HG02938 (cell line): ENCODE results near the gene PPHLN1.

Experiments
- ATAC-seq: cut with Tn5 transposase; IDR thresholded peaks from one replicate; pipeline ENCODE4 v1.9.1; 2021; ENCODE audit warnings: mild to moderate bottlenecking, moderate library complexity; ENCODE audit not compliant: unreplicated experiment

Gene PPHLN1

DNA sequence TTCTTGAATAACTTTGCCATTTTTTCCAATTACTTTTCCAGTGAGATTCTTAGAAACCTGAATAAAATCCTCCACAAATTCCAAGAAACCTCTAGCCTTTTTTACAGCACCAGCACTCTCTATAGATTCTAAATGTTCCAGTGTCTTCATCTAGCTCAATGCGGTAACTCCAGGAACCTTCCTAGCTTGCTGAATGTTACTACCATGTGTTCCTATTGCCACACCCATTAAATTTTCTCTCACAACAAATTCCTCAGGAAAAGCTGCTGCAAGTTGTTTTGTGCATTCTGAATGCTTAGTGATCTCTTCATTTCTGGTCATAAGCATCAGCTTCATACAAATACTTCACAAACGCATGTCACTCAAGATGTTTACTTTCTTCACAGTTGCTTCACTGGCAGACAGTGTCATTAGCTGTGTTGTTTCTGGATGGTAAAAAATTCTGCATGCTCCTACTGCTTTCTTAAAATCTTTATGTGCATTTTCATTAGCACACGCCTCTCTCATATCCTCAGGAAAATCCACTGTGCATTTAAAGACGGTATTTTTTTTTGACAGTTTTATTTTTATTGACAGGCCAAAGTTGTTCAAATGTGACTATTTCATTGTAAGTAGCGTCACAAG is 106.7 kb downstream of the PPHLN1 start:
- ATAC-seq, result no peak

DNA sequence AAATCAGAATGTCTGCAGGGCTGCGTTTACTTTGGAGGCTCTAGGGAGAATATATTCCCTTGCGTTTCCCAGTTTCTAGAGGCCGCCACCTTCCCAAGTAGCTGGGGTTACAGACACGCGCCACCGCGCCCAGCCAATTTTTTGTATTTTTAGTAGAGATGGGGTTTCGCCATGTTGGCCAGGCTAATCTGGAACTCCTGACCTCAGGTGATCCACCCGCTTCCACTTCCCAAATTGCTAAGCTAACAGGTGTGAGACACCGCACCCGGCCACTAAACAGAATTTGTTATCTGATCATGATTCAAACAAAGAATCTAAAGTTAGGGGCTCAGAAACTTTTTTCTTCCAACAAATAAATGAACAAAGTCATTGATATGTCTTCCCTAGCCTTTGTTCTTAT is 114.6 kb downstream of the PPHLN1 start:
- no peak for ATAC-seq

DNA sequence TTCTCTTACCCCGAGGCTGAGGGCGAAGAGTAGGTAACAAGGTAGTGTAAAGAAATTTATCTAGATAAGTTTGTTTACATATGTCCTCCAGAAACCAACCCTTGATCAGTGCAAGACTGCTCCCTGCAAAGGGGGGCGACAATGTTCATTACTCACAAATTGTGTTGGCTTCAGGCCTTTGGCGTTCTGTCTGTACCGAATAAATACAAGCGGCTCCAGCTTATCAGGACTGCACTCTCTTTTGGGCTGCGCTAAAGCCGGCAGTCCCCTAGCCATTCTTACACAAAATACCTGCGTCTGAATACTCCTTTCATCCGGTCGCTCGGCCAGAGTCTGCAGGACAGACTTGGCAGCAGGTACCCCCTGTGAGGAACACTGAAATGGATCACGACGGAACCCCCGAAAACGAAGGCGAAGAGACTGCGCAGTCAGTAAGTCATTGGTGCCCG is 116.4 kb downstream of the PPHLN1 start:
- ATAC-seq, result no peak

DNA sequence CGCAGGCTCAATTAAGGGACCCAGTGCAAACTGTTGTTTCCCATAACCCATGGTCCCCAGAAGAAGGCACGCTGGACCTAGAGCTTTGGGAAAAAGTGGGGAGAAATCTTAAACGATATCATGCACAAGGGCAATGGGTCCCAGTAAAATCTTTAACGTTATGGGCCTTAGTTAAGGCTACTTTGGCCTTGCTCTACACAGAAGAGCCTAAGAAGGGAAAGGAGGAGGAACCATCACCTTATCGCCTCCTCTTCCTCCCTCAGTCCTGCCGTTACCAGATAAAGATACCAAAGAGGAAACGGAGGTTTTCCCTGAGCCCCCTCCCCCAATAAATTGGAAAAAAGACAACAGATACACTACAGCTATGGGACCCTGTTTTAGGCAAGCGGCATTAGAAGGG is 116.9 kb downstream of the PPHLN1 start:
- no peak for ATAC-seq

DNA sequence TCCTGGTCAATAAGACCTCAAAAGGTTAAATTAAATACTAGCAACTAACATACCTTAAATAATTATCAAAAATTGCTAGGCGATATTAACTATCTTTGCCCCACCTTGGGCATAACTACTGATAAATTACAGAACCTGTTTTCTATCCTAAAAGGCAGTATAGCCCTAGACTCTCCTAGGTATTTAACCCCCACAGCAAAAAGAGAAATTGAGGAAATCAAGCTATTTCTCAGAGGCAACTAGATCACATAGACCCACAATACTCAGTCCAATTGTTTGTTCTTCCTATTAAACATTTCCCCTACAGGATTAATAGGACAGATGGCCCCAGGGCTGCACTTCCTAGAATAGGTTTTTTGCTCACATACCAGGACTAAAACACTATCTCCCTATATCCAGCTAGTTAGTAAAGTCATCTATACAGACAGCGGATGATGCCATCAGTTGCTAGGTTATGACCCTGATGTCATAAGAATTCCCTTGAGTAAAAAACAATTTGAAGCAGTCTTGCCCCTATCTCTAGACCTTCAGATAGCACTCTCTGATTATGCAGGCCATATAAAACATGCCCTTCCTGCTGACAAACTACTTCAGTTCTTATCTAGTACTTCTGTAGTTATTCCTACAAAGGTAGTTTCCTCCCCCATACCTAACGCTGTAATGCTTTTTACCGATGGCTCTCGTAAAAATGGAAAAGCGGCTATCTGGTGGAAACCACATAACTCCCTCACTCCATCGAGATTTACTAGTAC is 118.4 kb downstream of the PPHLN1 start:
- no peak for ATAC-seq

DNA sequence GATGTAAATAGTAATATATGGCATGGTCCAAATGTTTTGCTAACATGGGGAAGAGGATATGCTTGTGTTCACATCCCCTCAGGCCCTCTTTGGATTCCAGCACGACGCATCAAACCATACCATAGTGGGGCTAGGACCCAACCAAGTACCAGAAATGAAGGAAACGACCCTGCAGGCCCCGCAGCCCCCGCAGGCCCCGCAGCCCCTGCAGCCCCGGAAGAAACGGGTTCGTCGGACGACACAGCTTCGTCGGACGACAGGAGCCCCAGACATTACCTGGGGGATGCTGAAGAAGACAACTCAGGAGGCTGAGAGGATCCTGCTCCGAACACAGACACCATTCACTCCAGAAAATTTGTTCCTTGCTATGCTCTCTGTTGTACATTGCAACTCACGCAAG is 119.9 kb downstream of the PPHLN1 start:
- ATAC-seq, result no peak

DNA sequence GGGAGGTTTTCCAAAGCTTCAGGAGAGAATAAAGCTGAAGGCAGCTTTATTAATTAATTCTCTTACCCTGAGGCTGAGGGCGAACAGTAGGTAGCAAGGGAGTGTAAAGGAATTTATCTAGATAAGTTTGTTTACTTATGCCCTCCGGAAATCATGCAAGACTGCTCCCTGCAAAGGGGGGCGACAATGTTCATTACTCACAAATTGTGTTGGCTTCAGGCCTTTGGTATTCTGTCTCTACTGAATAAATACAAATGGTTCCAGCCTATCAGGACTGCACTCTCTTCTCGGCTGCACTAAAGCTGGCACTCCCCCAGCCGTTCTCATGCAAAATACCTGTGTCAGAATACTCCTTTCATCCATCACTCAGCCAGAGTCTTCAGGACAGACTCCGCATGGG is 120.8 kb downstream of the PPHLN1 start:
- ATAC-seq, result no peak

DNA sequence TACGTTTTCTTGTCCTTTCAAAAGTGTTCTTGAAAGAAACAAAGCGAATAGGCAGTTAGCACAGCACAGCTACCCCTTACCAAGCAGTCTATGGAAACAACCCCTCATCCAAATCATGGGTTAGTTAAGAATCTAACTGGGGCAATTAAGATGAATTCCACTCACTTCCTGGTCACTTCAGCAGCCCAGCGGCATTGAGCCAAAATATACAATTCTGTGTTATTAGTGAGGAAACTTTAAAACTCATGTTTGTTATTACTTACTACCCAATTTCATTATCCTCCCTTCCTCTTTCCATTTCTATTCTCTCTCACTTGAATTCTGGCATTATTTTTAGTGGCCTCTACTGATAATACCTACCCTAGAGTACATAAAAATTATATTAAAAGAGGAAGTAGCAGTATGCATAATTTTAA is 121.4 kb downstream of the PPHLN1 start:
- ATAC-seq, result no peak

DNA sequence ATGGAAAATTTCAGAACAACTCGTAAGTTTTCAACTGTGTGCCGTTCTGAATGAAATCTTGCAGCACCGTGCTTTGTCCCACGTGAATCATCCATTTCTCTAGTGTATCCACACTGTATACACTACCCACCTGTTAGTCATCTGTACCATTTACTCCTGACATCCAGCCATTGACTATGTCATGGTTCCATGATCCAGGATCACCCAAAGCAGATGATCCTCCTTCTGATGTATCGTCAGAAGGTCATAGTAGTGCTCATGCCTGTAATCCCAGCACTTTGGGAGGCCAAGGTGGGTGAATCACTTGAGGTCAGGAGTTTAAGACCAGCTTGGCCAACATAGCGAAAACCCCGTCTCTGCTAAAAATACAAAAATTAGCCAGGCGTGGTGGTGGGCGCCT is 122.9 kb downstream of the PPHLN1 start:
- no peak for ATAC-seq

DNA sequence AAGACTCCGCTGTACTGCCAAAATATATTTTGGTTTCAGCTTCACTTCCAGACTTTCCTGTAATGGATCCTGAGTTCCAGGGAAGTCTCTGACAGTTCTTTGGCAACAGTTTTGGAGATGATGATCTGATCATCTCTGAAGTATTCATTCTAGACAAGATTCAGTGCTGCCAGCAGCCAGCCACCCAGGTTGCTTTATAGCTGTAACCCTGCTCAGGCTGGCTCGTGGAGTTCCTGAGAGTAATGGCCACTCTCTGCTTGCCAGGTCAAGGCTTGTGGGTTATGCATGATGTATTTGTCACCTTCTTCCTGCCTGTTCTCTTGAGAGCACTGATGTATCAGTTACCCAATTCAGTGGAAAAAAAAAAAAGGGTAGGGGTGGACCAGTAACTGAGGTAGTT is 124.3 kb downstream of the PPHLN1 start:
- ATAC-seq, result no peak

DNA sequence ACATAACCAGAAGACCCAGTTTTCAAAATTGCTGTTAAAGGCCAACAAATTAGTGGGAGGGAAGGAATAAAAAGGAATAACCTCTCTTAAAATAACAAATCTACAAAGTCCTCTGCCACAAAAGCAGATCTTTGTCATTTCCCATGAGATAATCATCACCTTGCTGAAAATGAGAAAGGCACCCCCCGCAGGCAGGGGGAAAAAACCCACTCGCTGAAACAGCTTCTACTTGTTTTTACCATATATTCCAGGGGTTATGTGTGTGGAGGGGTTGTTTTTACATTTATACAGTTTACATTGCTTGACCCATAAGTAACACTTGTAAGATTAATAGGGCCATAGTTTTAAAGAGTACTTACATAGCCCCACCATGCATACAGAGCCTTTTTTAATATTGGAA is 132.6 kb downstream of the PPHLN1 start:
- ATAC-seq, result no peak

DNA sequence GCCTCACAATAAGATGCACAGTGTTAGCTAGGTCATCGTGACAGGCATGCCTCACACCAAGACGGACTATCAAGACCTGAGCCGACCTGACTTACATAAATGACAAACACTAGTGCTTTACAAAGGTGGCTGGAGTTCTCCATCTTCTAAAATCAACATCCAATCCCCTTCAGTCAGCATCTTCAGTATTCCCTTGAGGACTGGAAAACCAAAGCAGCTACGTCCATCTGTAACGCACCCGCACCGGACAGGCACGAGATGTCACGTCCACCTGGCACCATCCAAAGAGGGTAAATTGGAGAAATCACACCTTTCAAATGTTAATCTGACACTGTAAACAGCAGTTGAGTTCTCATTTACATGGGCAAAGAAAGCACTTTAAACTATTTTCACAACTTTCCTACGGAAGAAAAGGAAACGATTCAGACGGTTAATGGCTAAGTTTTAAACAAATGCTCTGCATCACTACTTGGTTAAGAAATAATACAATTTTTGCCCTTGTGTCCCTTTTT is 133.4 kb downstream of the PPHLN1 start:
- ATAC-seq, result no peak

DNA sequence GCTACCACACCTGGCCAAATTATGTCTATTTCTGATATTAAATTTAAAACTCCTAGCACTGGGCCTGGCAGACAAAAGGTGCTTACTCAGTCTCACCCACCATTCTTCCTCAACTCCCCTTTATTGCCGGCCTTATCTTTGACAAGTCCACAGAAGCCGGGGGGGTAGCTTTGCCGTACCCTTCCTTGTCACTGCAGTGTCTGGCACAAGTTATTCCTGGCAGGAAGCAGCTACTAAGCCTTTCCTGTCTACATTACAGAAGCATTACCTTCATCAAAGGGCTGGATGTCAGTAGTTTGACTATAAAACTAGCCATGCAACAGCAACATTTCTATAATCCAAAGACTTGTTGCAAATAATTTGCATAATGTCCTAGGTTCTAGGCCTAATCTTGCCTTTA is 136.5 kb downstream of the PPHLN1 start:
- ATAC-seq, result no peak

DNA sequence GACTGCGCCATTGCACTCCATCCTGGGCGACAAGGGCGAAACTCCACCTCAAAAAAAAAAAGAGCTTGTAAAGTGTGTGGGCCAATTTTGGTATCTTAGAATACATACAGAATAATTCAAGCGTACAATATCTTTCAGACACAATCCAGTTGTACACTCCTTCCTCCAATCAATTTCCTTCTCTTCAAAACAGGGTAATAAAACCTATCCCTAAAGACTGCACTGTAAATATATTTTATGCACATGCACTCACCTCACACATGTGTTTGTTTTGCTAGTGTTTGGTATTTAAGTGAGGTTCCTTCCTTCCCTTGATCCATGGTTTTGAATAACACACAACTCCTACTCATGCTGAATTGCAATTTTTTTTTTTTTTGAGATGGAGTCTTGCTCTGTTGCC is 137.7 kb downstream of the PPHLN1 start:
- ATAC-seq, result no peak

DNA sequence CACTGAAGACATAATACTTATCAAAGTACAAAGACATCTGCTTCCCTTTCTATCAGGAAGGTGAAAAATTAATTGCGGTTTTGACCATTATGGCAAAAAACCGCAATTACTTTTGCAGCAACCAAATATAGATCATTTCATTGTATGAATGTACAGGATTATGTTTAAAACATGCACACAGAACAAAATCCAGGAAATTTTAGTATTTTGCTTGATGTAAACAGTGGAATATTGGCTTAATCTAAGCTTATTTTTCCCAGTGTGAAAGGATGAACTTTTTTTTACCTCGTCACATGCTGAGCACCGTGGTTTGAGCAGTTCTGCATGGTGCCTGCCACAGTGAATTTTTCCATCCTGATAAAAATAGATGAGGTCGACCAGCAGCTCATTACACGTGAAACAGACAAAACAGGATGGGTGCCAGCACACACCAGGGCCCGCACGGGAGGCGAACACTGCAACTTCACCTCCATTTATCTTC is 142.4 kb downstream of the PPHLN1 start:
- no peak for ATAC-seq

DNA sequence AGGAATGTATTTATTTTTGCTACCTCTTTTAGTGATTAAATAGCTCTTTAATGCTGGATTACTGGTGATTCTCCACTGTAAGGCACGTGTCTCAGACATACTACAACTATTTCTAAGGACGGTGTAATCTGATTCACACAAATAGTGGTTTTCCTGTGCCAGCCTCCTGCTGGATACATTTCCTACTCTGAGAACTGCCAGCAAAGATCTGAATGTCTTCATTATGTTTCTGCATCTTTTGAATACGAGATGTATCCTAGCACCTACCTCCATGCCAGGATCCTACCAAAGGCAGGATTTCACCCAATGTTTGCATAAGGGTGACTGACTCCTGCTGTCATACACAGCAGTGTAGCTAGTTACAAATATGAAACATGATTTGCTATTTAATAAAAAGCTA is 143.0 kb downstream of the PPHLN1 start:
- peak; percentile 5 for ATAC-seq

DNA sequence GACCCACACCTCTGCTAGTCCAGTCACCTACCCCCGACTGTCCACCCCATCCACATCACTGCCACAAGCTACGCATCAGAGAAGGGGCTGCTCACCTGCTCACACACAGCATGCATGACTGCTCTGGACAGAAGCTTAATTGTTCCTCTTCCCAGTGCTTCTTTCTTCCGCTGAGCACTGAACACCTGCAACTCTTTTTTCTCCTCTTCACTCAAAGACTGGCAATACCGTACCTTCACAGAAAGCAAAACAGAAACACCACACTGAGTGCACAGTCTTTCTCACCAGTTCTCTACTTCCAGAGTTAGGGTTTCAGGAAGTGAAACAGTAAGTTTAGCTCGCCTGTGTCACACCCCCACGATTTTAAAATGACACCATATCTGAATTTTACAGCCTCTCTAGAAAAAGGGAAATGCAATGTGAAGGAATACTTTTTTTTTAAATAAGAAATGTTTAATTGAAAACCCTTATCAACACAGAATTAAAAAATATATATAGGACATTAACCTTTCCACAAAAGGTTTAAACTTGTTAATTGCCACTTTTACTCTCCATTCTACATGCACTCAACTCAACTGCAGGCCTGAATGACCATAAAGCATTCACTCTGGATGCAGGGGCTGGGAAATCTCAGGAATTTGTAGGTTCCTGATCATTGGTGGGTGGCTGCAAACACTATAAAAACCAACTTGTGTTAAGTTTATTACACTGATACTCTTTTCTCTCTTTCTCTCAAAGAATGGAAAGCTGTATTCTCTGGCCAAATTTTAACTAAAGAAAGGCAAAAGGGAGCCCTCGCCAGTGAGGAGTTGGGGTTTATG is 143.6 kb downstream of the PPHLN1 start:
- peak; percentile 99 for ATAC-seq

DNA sequence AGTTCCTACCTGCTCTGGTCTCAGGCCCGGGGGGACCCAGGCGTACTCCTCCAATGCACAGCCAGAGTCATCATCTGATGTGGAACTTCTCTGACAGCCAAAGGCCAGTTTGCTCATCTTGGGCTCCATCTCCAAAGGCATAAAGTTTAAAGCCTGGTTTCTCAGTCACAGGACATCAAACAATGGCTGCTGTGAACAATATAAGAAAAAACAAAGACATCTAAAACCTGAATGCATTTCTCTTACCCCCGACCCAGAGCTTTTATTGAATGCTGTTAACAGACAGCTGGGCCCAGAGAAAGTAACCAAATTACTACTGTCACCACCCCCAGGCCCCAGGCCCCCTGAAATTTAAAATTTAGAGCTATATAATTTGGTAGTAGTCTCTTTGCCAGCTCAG is 146.4 kb downstream of the PPHLN1 start:
- no peak for ATAC-seq

DNA sequence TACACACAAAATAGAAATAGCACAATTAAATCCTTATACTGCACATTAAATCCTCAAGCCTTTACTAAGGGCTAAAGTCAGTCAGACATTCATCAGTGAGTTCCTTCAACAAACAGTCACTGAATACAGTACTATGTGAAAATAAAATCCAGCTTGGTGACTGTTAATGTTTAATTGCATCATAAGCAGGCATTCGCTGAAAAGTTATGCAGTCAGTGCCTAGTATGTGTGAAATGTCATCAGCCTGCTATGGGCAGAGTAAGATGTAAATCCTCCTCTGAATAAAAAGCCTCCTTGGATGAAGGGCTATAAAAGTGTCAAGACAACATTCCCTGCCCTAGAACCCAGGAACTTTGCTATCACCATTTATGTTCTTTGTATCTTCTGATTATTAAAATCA is 147.2 kb downstream of the PPHLN1 start:
- no peak for ATAC-seq

DNA sequence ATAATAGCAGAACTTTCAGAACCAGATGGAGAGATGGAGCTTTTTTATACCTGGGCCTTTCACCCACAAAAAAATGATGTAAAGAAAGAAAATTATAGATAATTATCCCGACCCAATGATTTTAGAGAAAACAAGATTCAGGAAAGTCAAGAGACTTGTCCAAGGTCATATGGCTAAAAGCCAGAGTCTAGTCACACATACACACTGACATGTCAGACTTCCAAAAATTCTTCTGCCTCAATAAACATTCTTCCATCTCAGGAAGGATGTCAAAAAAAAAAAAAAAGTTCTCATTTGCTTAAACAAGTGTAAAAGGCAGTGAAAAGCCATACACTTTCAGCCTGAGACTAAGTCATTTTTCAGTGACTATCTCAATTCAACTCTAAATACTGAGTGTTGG is 147.6 kb downstream of the PPHLN1 start:
- no peak for ATAC-seq

DNA sequence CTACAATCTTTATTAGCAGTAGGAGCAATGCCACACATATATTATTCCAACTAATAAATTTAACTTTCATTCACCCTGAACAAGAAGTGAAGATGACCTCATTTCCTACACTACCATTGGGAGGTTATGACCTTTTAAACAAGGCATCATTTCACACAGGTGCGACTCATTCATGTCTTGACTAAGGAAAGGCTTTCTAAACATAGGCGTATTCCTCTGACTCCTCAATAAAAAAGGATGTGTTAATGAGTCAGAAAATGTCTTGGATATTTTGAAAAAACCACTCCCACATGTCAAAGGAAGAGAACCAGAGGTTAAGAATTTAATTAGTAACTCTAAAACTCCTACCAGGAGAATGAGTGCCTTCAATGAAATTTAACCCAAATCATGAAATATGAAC is 148.4 kb downstream of the PPHLN1 start:
- no peak for ATAC-seq

DNA sequence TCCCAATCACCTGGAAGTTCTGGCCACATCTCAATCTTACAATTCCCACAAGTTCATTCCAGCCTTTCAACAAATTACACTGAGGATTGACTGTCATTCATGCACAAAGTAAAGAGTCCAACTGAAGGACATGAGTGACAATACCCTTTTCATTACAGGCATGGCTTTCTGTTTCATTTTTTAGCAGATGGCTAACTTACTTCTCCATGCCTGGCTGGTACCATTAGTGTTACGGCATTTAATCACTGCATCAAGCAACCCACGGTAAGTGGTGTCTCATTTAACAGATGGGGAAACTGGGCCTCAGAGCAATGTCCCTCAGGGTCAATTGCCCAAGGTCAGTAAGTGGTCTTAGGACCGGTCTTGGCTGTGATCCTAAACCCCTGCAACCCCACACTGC is 149.1 kb downstream of the PPHLN1 start:
- no peak for ATAC-seq
